SHP77 (cell line): ENCODE data around the gene LMOD3.

Source experiments
- DNase-seq, 2 experiments: peaks; one replicate each; lab custom pipeline; 2025; lab: John Stamatoyannopoulos, UW

Gene LMOD3

DNA sequence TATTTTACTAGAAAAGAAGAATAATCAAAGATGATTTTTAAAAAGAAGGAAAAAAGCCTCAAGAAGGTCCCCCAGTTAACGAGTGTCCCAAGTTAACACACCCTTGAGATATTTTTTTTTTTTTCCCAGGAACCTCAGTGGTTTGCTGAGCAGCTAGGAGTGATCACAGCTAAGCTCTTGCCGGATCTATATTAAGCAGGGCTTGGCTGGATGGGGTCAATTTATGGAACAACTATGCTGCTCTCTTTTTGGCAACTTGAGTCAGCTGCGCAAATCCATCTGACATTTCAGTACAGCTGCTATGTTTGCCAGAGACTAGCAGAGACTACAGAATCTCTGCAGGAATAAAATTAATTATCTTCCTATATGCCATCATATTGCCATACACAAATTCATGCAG is at the start of gene LMOD3:
LMOD3 (minus strand) TSS at position 193 of the 400 bp plus-strand sequence. CDS start 209 bp downstream, outside the sequence.
- DNase-seq: peak in 1 of 2 experiments; percentile 7

DNA sequence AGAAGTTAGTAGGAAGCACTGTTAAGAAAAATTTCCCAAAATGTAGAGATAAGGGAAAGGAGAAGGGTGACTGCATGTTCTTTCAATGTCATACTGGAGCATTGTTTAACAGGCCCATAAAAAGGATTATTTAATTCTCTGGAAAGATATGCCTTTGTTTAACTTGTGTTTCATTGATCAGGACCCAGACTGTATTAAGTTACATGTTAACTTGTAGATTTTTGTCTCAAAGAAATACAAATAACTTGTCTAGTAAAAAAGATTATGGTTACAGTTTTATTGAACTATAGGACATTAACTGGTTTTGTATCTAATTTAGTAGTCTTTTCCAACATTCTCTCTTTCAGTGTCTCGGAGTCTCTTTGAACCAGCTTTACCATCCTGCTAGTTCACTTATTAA is 49.7 kb upstream of the LMOD3 start:
- no peak for DNase-seq

DNA sequence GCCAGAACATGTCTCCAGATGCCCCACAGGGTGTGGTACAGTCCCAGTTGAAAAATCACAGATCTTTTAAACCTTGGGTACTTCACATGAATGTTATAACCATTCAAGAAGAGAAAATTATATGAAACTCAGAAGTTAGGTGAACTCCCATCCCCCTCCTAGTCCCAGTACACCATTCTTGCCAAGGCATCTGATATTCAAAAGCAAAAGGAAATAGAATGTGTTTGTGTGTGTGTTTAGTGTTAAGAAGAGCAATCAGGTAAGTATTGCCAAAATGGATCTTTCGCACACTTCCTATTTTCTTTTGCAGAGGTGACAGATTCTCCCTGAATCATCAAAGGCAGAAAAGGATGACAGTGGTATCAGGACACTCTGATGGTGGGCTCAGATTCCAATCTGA is 44.1 kb upstream of the LMOD3 start:
- DNase-seq: no peak

DNA sequence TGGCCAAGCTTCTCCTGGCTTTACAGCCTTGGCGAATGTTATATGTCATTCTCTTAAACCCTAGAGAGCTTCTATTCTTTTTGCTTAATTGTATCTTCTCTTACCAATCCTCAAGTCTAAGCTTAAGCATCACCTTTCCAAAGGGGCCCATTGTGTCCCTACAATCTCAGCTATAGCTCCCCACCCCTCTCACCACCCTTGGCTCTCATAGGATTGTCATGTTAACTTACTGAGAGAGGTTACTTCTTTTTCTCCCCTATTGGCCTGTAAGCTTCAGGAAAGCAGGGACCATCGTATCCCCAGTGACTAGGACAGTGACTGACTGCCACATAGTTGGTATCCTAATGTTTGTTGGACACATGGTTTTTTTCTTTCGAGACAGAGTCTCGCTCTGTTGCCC is 43.3 kb upstream of the LMOD3 start:
- DNase-seq: no peak

DNA sequence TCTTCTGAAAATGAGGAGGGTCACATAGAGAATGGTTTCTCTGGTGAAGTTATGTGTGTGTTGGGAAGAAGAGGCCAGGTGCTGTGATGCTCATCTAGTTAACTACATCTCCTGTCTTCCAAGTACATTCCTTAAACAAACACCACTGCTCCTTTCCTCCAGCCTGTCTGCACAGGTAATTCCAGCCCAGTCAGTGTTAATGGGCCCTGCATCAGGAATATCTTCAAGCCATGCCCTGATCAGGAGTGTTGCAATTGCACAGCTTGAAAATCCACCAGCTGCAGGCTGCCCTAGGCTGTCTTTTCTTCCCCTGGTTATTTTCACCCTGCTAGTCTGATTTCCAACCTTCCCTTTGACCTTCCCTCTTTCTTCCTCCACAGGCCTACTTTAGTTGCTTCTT is 41.9 kb upstream of the LMOD3 start:
- DNase-seq: no peak

DNA sequence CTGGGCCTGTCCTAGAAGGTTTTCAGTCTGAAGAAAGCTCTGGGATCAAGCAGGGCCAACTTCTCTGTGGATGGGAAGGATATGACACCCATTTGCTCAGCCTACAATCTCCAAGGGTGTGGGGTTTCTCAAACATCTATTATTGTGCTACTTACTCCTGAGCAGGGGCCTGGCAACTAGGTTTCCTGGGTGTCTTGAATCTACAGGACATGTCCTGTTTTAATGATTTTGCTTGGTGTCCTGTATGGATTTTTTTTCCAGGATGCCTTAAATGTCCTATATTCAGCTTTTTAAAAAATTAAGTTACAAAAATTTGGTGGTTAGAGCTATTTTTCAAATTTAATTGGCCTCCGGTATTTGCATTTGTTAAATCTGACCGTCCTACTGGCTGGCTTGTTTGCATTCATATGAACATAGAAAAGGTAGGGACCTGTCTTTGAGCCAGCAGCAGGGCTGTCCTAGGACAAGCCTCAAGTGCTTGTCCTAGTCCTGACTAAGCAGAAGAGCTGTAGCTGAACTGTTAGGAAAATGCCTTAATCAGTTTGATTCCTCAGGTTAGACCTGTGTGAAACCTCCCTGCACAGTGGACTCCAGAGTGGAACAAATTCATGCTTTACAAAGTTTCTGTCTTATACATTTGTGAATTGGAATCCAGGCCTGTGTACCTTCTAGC is 40.0 kb upstream of the LMOD3 start:
- no peak for DNase-seq

DNA sequence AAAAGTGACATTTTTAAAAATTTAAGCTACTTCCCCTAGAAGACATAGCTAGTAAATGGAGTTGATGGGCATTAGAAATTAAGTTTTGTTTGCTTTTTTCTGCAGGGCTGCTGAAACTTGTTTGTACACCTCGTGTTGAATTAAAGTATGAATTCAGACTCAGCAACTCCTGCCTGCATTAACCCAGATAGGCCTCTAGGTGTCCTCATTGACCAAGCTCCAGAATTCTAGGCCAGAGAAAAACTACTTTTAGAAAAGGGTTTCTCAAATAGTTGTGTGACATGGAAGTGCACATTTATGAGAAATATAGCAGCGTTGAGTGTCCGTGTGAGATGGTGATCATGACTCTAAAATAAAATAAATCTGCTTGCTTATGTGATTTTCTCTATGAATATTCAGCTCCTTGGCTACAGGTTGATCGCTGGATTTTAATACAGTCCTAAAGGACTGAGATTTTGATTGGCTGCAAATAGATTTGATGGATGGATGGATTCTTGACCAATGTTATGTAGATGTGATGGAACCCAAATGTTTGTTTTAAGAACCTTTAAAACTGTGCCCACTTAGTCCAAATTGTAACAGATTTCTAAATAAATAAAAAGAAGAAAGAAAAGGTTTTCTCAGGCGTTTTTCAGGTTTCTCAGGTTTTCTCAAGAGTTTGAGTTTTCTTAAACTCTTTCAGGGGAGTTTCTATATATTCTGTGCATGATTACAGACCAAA is 39.4 kb upstream of the LMOD3 start:
- DNase-seq: peak; percentile 23 to 28

DNA sequence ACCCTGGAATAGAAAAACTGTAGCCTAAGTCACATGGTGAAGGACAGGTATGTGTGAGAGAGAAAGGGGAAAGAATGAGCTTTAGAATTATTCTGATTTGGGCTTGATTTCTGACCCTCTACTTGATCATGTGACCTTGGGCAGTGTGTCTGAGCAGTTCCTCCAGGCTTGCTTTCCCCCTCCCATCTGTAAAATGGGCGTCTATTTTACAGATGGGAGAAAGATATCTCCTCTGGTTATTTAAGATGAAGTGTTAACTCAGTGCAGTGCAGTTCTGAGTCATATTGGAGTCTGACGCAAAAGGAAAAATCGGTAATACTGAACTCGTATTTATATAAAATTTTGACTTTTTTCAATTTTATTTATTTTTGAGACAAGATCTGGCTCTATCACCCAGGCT is 38.1 kb upstream of the LMOD3 start:
- no peak for DNase-seq

DNA sequence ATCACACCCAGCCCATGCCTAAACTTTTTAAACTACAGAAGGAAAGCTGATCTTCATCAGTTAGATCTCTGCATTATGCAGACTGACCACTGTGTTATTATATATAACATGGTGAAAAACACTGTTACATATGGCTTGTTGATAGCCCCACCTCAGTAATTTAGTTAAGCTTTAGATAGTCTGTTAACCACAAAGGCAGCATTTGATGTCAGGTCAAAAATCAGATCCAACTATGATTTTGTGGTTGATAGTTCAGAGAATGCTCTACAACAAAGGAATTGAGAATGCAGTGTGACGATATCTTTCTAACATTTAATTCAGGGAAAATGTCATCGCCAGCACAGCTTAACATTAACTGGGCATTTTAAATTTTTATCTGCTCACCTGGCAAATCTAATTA is 37.7 kb upstream of the LMOD3 start:
- no peak for DNase-seq

DNA sequence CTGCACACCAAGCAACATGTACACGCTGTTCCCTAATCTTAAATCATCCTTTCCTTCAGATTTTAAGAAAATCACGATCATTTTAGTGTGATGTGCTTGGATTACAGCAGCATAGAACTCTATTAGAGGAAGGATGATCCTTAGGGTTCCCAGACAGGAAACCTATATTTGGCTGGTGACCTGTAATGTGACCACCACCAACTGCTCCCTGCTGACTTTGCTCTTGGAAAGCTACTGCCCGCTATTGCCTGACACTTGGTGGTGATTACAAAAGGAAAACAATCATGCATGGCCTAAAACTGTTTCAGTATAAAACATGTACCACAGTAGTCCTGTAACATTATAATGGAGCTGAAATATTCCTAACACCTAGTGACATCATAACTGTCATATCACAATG is 27.2 kb upstream of the LMOD3 start:
- no peak for DNase-seq

DNA sequence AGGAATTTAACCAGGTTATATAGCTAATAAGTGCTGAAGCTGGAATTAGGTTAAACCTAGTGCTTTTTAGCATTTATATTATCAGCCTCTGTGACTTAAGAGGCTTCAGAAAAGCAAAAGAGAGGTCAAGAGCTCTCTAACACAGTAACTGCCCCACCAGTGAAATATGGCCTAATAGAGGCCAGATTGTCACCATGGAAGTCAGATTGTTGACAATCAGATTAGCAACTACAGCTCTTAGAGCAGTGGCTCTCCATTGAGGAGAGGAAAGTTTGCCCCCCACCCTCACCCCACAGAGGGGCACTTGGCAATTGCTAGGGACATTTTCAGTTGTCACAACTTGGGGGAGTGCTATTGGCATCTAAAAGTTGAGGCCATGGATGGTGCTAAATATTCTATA is 23.3 kb upstream of the LMOD3 start:
- no peak for DNase-seq

DNA sequence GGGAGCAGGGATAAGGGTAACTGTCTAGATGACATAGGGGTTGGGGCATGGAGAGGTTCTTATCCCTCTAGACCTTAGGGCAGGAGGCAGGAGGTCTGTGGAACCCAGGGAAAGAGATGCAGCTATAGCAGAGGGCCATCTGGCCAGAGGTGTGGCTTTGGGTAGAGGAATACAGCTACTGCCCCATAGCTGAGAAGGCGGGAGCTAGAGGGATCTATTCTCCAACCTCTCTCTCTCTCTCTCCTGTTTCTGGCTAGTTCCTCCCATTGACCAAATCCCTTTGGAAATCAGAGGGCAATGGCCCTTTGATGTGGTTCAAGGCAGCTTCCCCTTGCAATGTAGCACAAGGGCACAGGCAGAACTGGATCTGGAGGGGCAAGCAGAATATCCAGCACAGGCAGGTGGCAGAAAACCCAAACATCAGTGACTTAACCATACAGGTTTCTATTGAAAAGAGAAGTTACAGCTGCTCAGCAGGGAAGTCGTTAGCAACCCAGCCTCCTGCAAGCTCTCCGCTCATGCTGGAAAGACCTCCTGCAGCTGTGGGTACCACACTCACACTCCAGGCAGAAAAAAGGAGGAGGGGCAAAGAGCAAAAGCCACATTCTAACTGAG is 22.3 kb upstream of the LMOD3 start:
- DNase-seq: peak in 1 of 2 experiments; percentile 35

DNA sequence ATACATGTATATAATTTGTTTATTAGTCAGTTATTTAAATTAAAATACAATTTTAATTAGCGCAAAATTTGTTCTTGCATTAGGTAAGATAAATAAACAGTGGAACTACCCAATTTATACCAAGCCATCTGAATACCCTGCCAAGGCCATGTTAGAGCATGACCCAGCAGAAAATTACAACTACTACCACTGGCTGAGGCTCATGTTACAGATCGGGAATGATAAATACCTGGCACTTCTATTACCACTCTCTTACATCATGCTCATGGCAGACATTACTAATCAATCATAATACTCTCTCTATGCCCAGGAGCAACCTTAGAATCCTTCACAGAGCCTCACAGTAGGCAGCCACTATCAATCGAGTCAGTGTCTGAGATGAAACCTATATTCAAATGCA is 21.2 kb upstream of the LMOD3 start:
- DNase-seq: peak; percentile 20 to 55

DNA sequence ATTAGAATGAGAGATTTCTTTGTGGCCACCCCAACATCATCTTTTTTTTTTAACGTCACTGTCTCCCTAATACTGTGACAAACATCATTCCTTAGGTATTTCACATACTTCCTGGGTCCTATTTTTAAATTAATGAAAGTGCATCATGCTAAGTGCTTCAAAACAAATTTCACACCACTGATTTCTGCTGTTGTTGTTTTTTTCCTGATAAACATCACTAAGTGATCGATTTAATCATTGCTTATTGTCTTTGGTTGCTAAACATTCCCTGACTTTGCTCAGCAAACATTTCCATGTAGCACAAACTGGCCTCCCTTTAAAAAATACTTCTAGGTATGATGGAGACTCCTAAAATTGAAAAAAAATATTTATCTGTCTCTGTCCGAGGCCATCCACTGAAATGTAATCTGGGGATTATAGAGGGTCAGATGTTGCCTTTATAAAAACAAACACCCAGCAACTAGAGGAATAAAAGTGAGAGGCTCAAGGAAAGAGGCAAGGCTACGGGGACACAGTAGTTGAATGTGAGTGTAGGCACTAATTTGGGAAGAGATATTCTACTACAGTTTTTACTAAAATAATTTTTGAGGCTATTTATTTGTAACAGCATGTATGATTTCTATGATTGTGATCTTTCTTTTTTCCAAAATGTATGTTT is 20.5 kb upstream of the LMOD3 start:
- no peak for DNase-seq

DNA sequence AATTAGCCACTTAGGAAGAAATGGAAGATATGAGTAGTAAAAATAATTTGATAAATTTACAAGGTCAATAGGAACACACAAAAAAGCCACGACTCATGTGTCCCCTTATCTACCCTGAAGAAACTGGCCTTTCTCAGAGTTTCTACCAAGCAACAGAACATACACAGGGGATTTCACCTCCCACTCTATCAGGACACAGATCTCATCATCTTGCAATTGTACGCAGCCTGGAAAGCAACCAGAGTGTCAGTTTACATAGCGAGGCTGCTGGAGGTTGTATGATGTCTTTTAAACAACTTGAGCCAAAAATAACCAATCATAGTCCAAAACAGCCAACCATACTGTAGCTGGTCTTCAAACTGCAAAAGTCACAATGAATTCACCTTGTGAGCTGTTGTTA is 19.7 kb upstream of the LMOD3 start:
- DNase-seq: no peak

DNA sequence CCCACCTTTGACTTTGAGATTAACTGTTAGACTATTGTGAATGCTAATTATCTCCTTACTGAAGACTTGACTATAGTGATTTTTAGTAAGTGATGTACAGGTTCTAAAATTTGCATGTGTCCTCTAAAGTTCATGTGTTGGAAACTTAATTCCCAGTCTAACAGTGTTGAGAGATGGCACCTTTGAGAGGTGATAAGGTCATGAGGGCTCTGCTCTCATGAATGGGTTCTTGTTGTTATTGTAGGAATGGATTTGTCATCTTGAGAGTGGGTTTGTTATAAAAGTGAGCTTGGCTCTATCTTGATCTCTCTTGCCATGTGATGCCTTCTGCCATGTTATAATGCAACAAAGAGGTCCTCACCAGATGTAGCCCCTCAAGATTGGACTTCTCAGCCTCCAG is 18.9 kb upstream of the LMOD3 start:
- DNase-seq: no peak

DNA sequence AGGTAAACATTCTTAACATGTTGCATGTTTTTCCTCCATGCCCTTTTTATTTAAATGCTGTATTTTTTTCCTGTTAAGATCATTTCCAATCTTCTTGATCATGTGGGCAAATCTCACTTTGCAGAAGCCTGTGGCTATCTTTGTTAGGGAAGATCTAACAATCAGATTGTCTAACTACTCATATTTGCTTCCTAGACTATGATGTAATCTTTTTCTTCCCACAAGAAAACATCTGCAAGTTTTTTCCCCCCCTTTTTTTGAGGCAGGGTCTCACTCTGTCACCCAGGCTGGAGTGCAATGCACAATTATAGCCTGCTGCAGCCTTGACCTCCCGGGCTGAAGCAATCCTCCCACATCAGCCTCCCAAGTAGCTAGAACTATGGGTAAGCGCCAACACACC is 15.0 kb upstream of the LMOD3 start:
- no peak for DNase-seq

DNA sequence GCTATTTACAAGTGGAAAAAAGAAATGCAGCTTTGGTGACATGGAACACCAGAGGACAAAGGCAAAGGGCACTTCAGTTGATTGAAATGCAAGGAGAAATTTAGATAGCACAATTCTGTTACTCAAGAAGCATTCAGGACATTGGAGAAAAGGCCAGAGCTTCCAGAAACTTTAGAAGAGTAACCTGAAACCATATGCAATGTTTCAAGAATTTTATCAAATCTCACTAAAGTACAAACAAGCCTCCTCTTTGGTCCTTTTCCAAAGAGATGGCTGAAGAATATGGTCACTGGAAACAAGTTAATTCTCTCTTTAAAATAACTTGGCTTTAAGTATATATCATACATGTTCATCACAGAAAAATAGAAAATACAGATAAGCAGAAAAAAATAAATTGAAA is 14.6 kb upstream of the LMOD3 start:
- DNase-seq: no peak

DNA sequence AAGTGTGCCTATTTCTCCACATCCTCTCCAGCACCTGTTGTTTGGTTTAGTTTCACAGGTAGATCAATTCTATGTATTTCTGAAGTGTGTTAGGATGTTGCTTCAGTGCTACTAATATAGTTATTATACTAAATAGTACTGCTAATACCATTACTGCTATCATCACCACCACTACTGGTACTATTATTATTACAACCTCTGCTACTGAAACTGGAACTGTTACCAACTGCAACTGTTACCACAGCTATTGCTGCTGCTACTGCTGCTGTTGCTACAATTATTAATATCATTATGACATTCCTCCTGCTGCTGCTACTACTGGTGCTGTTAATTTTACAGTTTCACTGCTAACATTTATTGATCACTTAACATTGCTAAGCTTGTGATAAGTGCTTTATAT is 8.3 kb upstream of the LMOD3 start:
- no peak for DNase-seq

DNA sequence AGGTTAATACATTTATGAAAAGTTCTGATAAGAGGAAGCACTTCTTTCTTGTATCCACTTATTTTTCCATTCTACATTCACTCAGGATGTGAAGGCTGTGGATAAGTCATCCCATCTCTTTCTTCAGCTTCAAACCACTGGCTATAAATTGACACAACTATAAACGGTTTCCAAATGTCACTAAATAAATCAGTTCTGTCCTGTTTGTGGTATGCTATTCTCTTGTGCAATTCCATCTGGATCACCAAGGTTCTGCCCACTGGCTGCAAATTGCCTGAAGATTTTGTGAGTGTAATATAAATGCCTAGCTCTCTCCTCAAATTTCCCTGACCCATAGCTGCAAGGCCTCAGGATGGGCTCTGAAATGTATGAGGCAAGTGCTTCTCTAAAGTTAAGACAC is 7.1 kb upstream of the LMOD3 start:
- DNase-seq: no peak

DNA sequence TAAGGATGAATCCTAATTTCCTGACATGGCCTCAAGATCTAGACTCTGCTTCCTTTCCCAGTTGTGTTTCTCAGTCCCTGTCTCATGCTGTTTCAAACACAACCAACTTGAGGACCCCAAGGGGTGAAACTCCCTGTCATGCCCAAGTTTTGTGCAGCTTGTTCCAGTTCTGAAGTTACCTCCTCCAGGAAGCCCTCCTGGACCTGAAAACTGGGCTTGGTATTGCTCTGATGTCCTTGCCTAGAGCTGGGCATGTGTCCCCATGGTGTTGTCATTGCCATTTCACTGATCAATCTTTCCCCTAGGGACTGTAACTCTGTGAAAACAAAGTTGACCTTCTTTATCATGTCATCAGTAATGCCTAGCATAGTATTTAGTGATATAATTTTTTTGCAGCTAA is 6.1 kb upstream of the LMOD3 start:
- no peak for DNase-seq

DNA sequence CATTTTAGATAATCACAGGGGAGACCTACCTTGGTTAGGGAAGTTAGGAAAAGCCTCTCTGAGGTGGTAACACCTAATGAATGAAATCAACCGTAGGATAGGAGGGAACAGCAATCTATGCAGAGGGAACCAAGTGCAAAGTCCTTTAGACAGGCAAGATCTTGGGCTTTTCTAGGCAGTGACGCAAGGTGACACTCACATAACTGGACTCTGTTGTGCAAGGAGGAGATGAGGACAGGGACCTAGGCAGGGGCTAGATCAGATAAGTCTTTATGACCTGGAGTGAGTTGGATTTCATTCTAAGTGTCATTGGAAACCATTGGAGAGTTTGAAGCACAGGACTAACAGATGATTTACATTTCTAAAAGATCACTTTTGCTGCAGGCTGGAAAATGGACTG is 4.6 kb upstream of the LMOD3 start:
- DNase-seq: no peak

DNA sequence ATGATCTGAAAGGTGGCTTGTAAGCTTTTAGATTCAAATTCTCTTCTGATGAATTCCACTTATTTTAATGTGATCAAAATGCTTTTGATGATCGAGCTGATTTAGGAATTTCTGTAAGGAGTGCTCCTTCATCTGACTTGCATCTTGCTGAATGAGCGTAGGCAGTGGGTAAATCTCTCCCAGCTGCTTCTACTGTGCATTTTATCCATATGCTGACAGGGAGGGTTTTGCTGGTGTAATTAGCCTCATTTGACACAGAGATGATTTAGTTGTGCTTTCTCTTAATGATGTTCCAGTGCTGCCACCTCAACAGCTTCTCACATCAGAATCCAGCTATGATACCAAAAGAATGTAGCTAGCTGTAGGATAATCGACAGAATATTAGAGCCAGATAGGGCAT is 3.8 kb upstream of the LMOD3 start:
- no peak for DNase-seq
